ENCODE measurements around the gene TBC1D14. TPM values are rescaled to one million over a fixed set of nuclear protein-coding genes. Genes with fewer than 3 reads are reported as not detected.

TBC1D14 gene
- total RNA-seq, 1 experiment from 2014 or later, result 44.3 TPM

DNA sequence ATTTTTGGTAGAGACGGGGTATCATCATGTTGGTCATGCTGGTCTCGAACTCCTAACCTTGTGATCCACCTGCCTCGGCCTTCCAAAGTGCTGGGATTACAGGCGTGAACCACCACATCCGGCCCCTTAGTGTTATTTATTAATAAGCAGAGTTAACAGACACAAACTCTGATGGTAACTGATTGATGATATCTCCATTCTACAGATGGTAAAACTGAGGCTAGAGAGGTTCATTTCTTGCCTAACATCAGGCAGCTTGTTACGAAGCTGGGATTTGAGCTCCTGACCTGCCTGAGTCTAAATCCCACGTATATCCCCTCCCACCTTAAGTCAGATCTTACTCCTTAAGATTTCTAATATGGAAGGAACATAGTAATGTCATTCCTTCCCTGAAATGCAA, 36.9 kb downstream of the TBC1D14 start:
- no peak for TF ChIP-seq EZH2 (IDR thresholded peaks at IDR 0.05; ENCODE audit: borderline replicate concordance, low read depth, low read length, poor library complexity, severe bottlenecking)
- TF ChIP-seq, protein P1, sequence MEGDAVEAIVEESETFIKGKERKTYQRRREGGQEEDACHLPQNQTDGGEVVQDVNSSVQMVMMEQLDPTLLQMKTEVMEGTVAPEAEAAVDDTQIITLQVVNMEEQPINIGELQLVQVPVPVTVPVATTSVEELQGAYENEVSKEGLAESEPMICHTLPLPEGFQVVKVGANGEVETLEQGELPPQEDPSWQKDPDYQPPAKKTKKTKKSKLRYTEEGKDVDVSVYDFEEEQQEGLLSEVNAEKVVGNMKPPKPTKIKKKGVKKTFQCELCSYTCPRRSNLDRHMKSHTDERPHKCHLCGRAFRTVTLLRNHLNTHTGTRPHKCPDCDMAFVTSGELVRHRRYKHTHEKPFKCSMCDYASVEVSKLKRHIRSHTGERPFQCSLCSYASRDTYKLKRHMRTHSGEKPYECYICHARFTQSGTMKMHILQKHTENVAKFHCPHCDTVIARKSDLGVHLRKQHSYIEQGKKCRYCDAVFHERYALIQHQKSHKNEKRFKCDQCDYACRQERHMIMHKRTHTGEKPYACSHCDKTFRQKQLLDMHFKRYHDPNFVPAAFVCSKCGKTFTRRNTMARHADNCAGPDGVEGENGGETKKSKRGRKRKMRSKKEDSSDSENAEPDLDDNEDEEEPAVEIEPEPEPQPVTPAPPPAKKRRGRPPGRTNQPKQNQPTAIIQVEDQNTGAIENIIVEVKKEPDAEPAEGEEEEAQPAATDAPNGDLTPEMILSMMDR (conservative IDR thresholded peaks at IDR 0.05; ENCODE audit: low read depth, low read length), result no peak
- ChIA-PET POLR2A (ENCODE audit: low non-redundant PET) (no interaction called here), CTCF (no interaction called here)
- H3K4me1 ChIP-seq (ENCODE audit: insufficient read depth, low read length, poor library complexity, severe bottlenecking), result peaks cover 9% of the 10 kb centered on the region
- H3K36me3 ChIP-seq (ENCODE audit: insufficient read depth, low read length, poor library complexity, severe bottlenecking), result no peaks in the 10 kb centered on the region
- no peak for DNase-seq (ENCODE audit: low spot score)
- H3K27ac ChIP-seq (ENCODE audit: low read depth, low read length, poor library complexity, severe bottlenecking), result no peak overlapping the region
- no peaks in the 10 kb centered on the region for H3K27me3 ChIP-seq (replicated peaks; ENCODE audit: insufficient read depth, low read depth, low read length, poor library complexity)
- no peak overlapping the region for H3K4me3 ChIP-seq (ENCODE audit: low read depth, low read length, poor library complexity, severe bottlenecking)
- intact Hi-C loops (cut with micrococcal nuclease; ENCODE audit: unreplicated experiment), result no loop called here
- no peaks in the 10 kb centered on the region for H3K9me3 ChIP-seq (ENCODE audit: low read depth, low read length, poor library complexity, severe bottlenecking)
- BruUV-seq (replicated peaks), result no TSS peak

DNA sequence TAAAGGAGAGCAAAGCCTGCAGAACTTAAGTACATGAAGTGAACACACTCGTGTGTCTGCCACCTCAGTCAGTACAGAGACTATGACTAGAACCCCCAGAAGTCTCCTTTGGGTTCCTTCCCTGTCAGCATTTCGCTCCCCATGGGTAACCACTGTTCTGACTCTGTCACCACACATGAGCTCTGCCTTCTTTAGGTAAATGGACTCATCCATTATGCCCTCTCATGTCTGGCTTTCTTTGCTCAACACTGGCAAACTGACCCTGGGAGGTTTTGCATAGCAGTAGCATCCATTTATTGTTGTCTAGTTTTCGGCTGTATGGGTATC, 38.5 kb downstream of the TBC1D14 start:
- ChIA-PET POLR2A (ENCODE audit: low non-redundant PET) (no interaction called here), CTCF (no interaction called here)
- Histone ChIP-seq H3K9me3 (ENCODE audit: low read depth, low read length, poor library complexity, severe bottlenecking) (no peaks in the 10 kb centered on the region), H3K4me3 (ENCODE audit: low read depth, low read length, poor library complexity, severe bottlenecking) (no peak overlapping the region), H3K27me3 (replicated peaks; ENCODE audit: insufficient read depth, low read depth, low read length, poor library complexity) (no peaks in the 10 kb centered on the region), H3K27ac (ENCODE audit: low read depth, low read length, poor library complexity, severe bottlenecking) (no peak overlapping the region), H3K4me1 (ENCODE audit: insufficient read depth, low read length, poor library complexity, severe bottlenecking) (no peaks in the 10 kb centered on the region), H3K36me3 (ENCODE audit: insufficient read depth, low read length, poor library complexity, severe bottlenecking) (no peaks in the 10 kb centered on the region)
- DNase-seq (ENCODE audit: low spot score), result no peak
- TF ChIP-seq, protein P1 (conservative IDR thresholded peaks at IDR 0.05; ENCODE audit: low read depth, low read length), result no peak
- no peak for TF ChIP-seq EZH2 (IDR thresholded peaks at IDR 0.05; ENCODE audit: borderline replicate concordance, low read depth, low read length, poor library complexity, severe bottlenecking)
- intact Hi-C loops (cut with micrococcal nuclease; ENCODE audit: unreplicated experiment), result no loop called here
- no TSS peak for BruUV-seq (replicated peaks)

DNA sequence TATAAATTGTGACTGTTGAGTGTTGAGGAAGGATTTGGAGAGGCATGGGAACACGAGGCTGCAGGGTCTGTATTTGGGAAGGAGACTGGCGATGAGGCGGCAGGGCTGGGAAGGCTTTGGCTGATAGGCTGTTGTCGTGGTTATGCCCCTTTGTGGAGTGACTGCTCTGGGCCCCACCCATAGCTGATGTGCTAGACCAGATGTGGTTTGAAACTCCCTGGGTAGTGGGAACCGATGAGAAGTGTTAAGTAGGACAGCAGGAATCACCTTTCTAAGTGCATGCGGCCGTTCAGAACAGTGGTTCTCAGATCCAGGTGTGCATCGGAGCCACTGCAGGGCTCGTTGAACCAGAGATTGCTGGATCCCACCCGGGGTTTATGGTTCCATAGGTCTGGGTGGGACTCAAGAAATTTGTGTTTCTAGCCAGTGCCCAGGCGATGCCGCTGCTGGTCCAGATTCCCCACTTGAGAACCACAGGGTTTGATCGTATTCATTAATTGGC, 42.3 kb downstream of the TBC1D14 start:
- no peaks in the 10 kb centered on the region for H3K36me3 ChIP-seq (ENCODE audit: insufficient read depth, low read length, poor library complexity, severe bottlenecking)
- H3K4me1 ChIP-seq (ENCODE audit: insufficient read depth, low read length, poor library complexity, severe bottlenecking), result peaks cover 12% of the 10 kb centered on the region
- H3K27me3 ChIP-seq (replicated peaks; ENCODE audit: insufficient read depth, low read depth, low read length, poor library complexity), result no peaks in the 10 kb centered on the region
- H3K4me3 ChIP-seq (ENCODE audit: low read depth, low read length, poor library complexity, severe bottlenecking), result no peak overlapping the region
- no peaks in the 10 kb centered on the region for H3K9me3 ChIP-seq (ENCODE audit: low read depth, low read length, poor library complexity, severe bottlenecking)
- H3K27ac ChIP-seq (ENCODE audit: low read depth, low read length, poor library complexity, severe bottlenecking), result no peak overlapping the region
- BruUV-seq (replicated peaks), result no TSS peak
- no peak for DNase-seq (ENCODE audit: low spot score)
- TF ChIP-seq, protein P1 (conservative IDR thresholded peaks at IDR 0.05; ENCODE audit: low read depth, low read length), result no peak
- no peak for TF ChIP-seq EZH2 (IDR thresholded peaks at IDR 0.05; ENCODE audit: borderline replicate concordance, low read depth, low read length, poor library complexity, severe bottlenecking)
- POLR2A ChIA-PET (ENCODE audit: low non-redundant PET), result interaction anchor here (0.6 kb wide), 1 partner anchor 13 kb away, joined by 4 read pairs; no protein-coding TSS in a partner anchor
- CTCF ChIA-PET, result no interaction called here
- intact Hi-C loops (cut with micrococcal nuclease; ENCODE audit: unreplicated experiment), result no loop called here
